ENCODE measurements around the gene PTPRM. TPM values are rescaled to one million over a fixed set of nuclear protein-coding genes. Genes with fewer than 3 reads are reported as not detected.

Gene PTPRM
- total and polyA plus RNA-seq, 2 donors (not counting 3 experiments of a cell fraction or from before 2014, with no cell fraction given), result 37.4 to 43.7 TPM

DNA sequence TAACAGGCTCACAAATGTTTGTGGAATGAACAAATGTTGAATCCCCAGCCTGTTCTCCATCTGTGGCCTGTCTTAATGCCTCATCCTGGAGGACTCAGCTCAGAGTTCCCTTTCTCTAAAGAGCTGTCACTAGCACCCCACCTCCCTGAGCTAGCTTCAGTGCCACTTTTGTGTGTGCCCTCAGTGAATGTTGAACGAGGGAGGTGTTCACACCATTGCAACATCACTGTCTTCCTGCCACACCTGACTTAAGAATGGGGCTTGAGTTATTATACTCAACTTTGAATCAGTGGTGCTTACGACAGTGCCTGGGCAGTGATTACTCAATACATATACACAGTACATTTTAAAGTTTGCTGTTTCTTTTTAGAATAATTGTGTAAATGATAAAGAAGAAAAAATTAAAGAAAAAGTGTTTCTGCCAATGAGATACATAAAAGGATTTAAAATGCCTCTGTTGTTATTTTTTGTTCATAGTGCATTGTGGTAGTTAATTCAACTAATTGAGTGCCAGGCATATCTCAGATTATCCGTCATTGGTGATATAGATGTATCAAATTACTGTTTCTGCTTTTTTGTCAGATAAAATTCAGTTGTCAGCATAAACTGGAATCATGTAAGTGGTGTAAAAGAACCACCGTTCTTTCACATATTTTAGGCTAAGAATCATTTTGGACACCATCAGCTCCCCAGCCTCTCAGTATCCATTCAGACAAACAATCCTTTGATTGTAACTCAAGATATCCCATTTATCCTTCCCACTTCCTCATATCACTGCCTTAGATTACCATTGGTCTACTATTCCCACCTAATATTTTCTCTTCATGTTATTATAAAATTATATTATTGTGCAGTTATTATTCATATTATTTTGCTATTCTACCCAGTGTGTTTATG is 304.7 kb downstream of the PTPRM start:
- FAIRE-seq, result no peak
- Histone ChIP-seq H2AFZ (ENCODE audit: low read depth, low read length) (no peak overlapping the region), H3K9ac (replicated peaks; ENCODE audit: extremely low read depth, insufficient read depth, low read length) (no peak overlapping the region), H3K27ac (ENCODE audit: insufficient read depth, low read depth, low read length) (no peak overlapping the region), H3K4me1 (ENCODE audit: control insufficient read depth, extremely low read depth, insufficient read depth, low read length) (no peaks in the 10 kb centered on the region), H3K4me2 (ENCODE audit: insufficient read depth, low read length) (no peak overlapping the region), H3K36me3 (ENCODE audit: control insufficient read depth in 2 of 2, extremely low read depth in 1 of 2, insufficient read depth in 2 of 2, low read length in 2 of 2) (no peaks in the 10 kb centered on the region), H3K9me3 (replicated peaks; ENCODE audit: control insufficient read depth, insufficient read depth, low read length) (no peaks in the 10 kb centered on the region), H3K27me3 (ENCODE audit: control insufficient read depth in 2 of 2, insufficient read depth in 2 of 2, low read length in 2 of 2) (no peaks in the 10 kb centered on the region), H3K4me3 (replicated peaks in 1 of 3; ENCODE audit: insufficient read depth in 1 of 3, low read depth in 1 of 3, low read length in 3 of 3) (no peak overlapping the region), H3K79me2 (ENCODE audit: control insufficient read depth, insufficient read depth, low read length) (no peaks in the 10 kb centered on the region), H4K20me1 (replicated peaks; ENCODE audit: control insufficient read depth, extremely low read depth, insufficient read depth, low read length) (no peaks in the 10 kb centered on the region), H3K9me1 (replicated peaks; ENCODE audit: control insufficient read depth, extremely low read depth, insufficient read depth, low read length) (no peaks in the 10 kb centered on the region)
- POLR2A ChIA-PET, result no interaction called here
- no peak for DNase-seq (ENCODE audit: low read depth, low spot score)
- dilution Hi-C loops (cut with MboI; ENCODE audit: extremely low pct_ligation_motif_present, low sequenced_read_pairs), result no loop called here
- BruUV-seq (replicated peaks), result no TSS peak
- intact Hi-C loops (cut with micrococcal nuclease), result loop anchor here (1.0 kb wide), 1 partner anchor 517 kb away; no protein-coding TSS in a partner anchor
- TF ChIP-seq POLR2A (IDR thresholded peaks at IDR 0.05; ENCODE audit: low read depth, low read length) (no peak), MYC (IDR thresholded peaks at IDR 0.05; ENCODE audit: low read depth, low read length) (no peak), POLR2AphosphoS5 (IDR thresholded peaks at IDR 0.05; ENCODE audit: insufficient read depth, low read depth, low read length) (no peak), FOS (IDR thresholded peaks at IDR 0.05; ENCODE audit: borderline replicate concordance, insufficient read depth, low read length) (no peak), EZH2 (IDR thresholded peaks at IDR 0.05; ENCODE audit: borderline replicate concordance, low read depth, low read length, severe bottlenecking) (no peak), MAX (IDR thresholded peaks at IDR 0.05; ENCODE audit: insufficient read depth, insufficient read length) (no peak), JUN (IDR thresholded peaks at IDR 0.05; ENCODE audit: borderline replicate concordance, insufficient read depth, insufficient read length, low read depth) (no peak), GATA2 (IDR thresholded peaks at IDR 0.05; ENCODE audit: insufficient read depth, insufficient read length, low read depth, low read length) (no peak)
- TF ChIP-seq, protein P1, sequence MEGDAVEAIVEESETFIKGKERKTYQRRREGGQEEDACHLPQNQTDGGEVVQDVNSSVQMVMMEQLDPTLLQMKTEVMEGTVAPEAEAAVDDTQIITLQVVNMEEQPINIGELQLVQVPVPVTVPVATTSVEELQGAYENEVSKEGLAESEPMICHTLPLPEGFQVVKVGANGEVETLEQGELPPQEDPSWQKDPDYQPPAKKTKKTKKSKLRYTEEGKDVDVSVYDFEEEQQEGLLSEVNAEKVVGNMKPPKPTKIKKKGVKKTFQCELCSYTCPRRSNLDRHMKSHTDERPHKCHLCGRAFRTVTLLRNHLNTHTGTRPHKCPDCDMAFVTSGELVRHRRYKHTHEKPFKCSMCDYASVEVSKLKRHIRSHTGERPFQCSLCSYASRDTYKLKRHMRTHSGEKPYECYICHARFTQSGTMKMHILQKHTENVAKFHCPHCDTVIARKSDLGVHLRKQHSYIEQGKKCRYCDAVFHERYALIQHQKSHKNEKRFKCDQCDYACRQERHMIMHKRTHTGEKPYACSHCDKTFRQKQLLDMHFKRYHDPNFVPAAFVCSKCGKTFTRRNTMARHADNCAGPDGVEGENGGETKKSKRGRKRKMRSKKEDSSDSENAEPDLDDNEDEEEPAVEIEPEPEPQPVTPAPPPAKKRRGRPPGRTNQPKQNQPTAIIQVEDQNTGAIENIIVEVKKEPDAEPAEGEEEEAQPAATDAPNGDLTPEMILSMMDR (IDR thresholded peaks at IDR 0.05; ENCODE audit: extremely low read depth in 1 of 2, insufficient read depth in 1 of 2, low read depth in 1 of 2, low read length in 2 of 2), result no peak
- CTCF ChIA-PET, result no interaction called here

All from endothelial cell of umbilical vein (primary cell).